ENCODE results near the gene TMEM107. TPM values are rescaled to one million over a fixed set of nuclear protein-coding genes. Genes with fewer than 3 reads are reported as not detected.

Gene TMEM107
- total RNA-seq, 1 experiment from 2014 or later = 17.2 TPM

GRCh38 chr17:8137645-8138373 lies 38.4 kb downstream of the TMEM107 start:
- Mint-ChIP-seq H3K4me3 (no peak overlapping the region), H3K4me1 (peaks cover 18% of the 10 kb centered on the region), H3K9me3 (no peaks in the 10 kb centered on the region), H3K27me3 (ENCODE audit: low read depth) (no peaks in the 10 kb centered on the region; the same call in 1 of the 2 replicates), H3K36me3 (peaks cover 8% of the 10 kb centered on the region), H3K27ac (no peak overlapping the region)
- ChIA-PET CTCF (interaction anchor here (0.6 to 3.6 kb wide), 15 partner anchors 10 to 950 kb away, joined by 3 to 25 read pairs (median 5); partner anchors contain the start of genes ALOXE3 and HES7), POLR2A (interaction anchor here (1.0 to 1.2 kb wide), 3 partner anchors 17 to 72 kb away, joined by 3 to 4 read pairs (median 4); partner anchors contain the start of gene AURKB)
- DNase-seq (ENCODE audit: low spot score) (no peak), ATAC-seq (no peak)
- TF ChIP-seq NR2C2 (CRISPR knock-in tag; IDR thresholded peaks at IDR 0.05) (no peak), OVOL2 (CRISPR knock-in tag; IDR thresholded peaks at IDR 0.05; ENCODE audit: borderline replicate concordance) (no peak), IRF1 (CRISPR knock-in tag; IDR thresholded peaks at IDR 0.05) (no peak), NFYB (CRISPR knock-in tag; conservative IDR thresholded peaks at IDR 0.05; ENCODE audit: low read depth) (no peak), ZNF138 (CRISPR knock-in tag; conservative IDR thresholded peaks at IDR 0.05) (no peak), ZNF281 (CRISPR knock-in tag; IDR thresholded peaks at IDR 0.05) (no peak), ZBTB21 (CRISPR knock-in tag; IDR thresholded peaks at IDR 0.05; ENCODE audit: borderline replicate concordance) (no peak), ATF6 (CRISPR knock-in tag; IDR thresholded peaks at IDR 0.05) (no peak), AFF4 (CRISPR knock-in tag; IDR thresholded peaks at IDR 0.05; ENCODE audit: borderline replicate concordance) (no peak), HMGXB4 (CRISPR knock-in tag; IDR thresholded peaks at IDR 0.05) (no peak), ZSCAN18 (CRISPR knock-in tag; IDR thresholded peaks at IDR 0.05) (no peak), ARID4B (CRISPR knock-in tag; IDR thresholded peaks at IDR 0.05; ENCODE audit: borderline replicate concordance) (no peak), USF1 (CRISPR knock-in tag; IDR thresholded peaks at IDR 0.05) (no peak)

Data from WTC11 (cell line).